K562 (cell line): ENCODE measurements around the gene NFATC3. TPM values are rescaled to one million over a fixed set of nuclear protein-coding genes. Genes with fewer than 3 reads are reported as not detected.

Experiments
- DEAF1 ChIP-seq: fragments of 450-650 bp; formaldehyde crosslinking; IDR thresholded peaks from 2 replicates; pipeline ENCODE4 v1.4.0; 2020; ENCODE audit warnings: mild to moderate bottlenecking, moderate library complexity
- ERF ChIP-seq: fragments of 450-650 bp; formaldehyde crosslinking; IDR thresholded peaks from 2 replicates; pipeline ENCODE4 v1.4.0; 2020; ENCODE audit warnings: mild to moderate bottlenecking, mixed read lengths
- HCFC1 ChIP-seq: IDR thresholded peaks from 2 replicates; pipeline ENCODE4 v1.6.1; 2012; ENCODE audit warnings: low read depth, low read length, improper control_type of control experiment
- MCM7 ChIP-seq, 2 experiments: fragments of 450-650 bp; IDR thresholded peaks; 2 replicates each; pipeline ENCODE4 v1.6.1; 2016 to 2018
- NFXL1 ChIP-seq: fragments of 450-650 bp; formaldehyde crosslinking; IDR thresholded peaks from 2 replicates; pipeline ENCODE4 v1.4.0; 2021; ENCODE audit warnings: mild to moderate bottlenecking
- SAFB2 ChIP-seq: fragments of 200-400 bp; formaldehyde crosslinking; IDR thresholded peaks from 2 replicates; pipeline ENCODE4 v1.6.1; 2018; ENCODE audit warnings: borderline replicate concordance, low read length, low read depth, moderate library complexity; ENCODE audit not compliant: severe bottlenecking
- ZHX1 ChIP-seq: fragments of 150-350 bp; conservative IDR thresholded peaks from 2 replicates; pipeline ENCODE4 v1.6.1; 2014; ENCODE audit warnings: low read length
- ZNF780A ChIP-seq: fragments of 250-450 bp; sonication (Bioruptor Pico); IDR thresholded peaks from 2 replicates; pipeline ENCODE4 v1.5.0; 2021; ENCODE audit warnings: mild to moderate bottlenecking
- polyA plus RNA-seq, 8 experiments: library from polyadenylated mRNA; depleted of rRNA in 4 of 8; stranded (reverse) in 5 of 8; unstranded in 3 of 8; fragments of >200 nt; fragmentation: Nextera tagmentation in 2 of 8; fragmentation: Illumina TruSeq in 1 of 8; extraction: Ambion mirVana in 2 of 8; extraction: Trizol in 1 of 8; gene quantifications; 2 replicates each; pipeline versions ENCODE4 v1.2.1 to v1.2.3, GENCODE V29; 2011 to 2014; ENCODE audit warnings: inconsistent platforms in 1 of 8, missing spikeins in 1 of 8
- total RNA-seq, 7 experiments: library from RNA; depleted of rRNA in 6 of 7; stranded (reverse); fragments of >200 nt in 6 of 7; fragmentation: Illumina TruSeq in 2 of 7; extraction: Trizol in 2 of 7; gene quantifications; 2 replicates each; pipeline versions ENCODE4 v1.2.1 to v1.2.3, GENCODE V29; 2011 to 2021; ENCODE audit warnings: low replicate concordance in 1 of 7

Gene NFATC3
- total and polyA plus RNA-seq, 9 of the 15 experiments (the other 6 are each of a cell fraction or from before 2014, with no cell fraction given) = 15.7 to 98.4 (median 59.4) TPM

GRCh38 chr16:68134644-68135043, 49.5 kb downstream of the NFATC3 start (continued):
- TF ChIP-seq DEAF1 = no peak
- TF ChIP-seq HCFC1 = no peak
- TF ChIP-seq SAFB2 = no peak
- TF ChIP-seq ZNF780A (CRISPR knock-in tag) = no peak
- no peak for TF ChIP-seq ERF (CRISPR knock-in tag)
- TF ChIP-seq ZHX1 = no peak
- TF ChIP-seq MCM7 (IDR thresholded peaks at IDR 0.05) = no peak
- TF ChIP-seq NFXL1 (CRISPR knock-in tag) = no peak
